Loucy (cell line): ENCODE measurements around the gene ZNF81.
A peak's percentile ranks its signal among the peaks of the same experiment; 100 is the strongest.

Experiments used
- H2AFZ ChIP-seq: fragments of 200-600 bp; sonication (generic); 2 replicates; pipeline ENCODE4 v1.6.0; 2016; ENCODE audit warnings: antibody characterized with exemption, mild to moderate bottlenecking, low read length, moderate library complexity
- H3F3A ChIP-seq: fragments of 200-600 bp; 2 replicates; pipeline ENCODE4 v1.6.0; 2016; ENCODE audit warnings: antibody characterized with exemption, low read depth, mild to moderate bottlenecking
- H3K27me3 ChIP-seq: fragments of 200-600 bp; sonication (generic); 2 replicates; pipeline ENCODE4 v1.6.1; 2014; ENCODE audit warnings: low read length, mild to moderate bottlenecking; ENCODE audit not compliant: insufficient read depth, poor library complexity, severe bottlenecking
- H3K36me3 ChIP-seq: fragments of 200-600 bp; sonication (generic); 2 replicates; pipeline ENCODE4 v1.6.1; 2016; ENCODE audit warnings: low read length; ENCODE audit not compliant: insufficient read depth
- H3K4me1 ChIP-seq: fragments of 200-600 bp; sonication (generic); 2 replicates; pipeline ENCODE4 v1.5.1; 2014; ENCODE audit warnings: low read length, mild to moderate bottlenecking; ENCODE audit not compliant: insufficient read depth, poor library complexity, severe bottlenecking
- H3K4me2 ChIP-seq: fragments of 200-600 bp; sonication (generic); 2 replicates; pipeline ENCODE4 v1.6.0; 2014; ENCODE audit warnings: antibody characterized with exemption, low read length, low read depth, mild to moderate bottlenecking; ENCODE audit not compliant: poor library complexity, severe bottlenecking
- H3K4me3 ChIP-seq: fragments of 200-600 bp; sonication (generic); 2 replicates; pipeline ENCODE4 v1.5.1; 2014; ENCODE audit warnings: low read length, mild to moderate bottlenecking, mixed read lengths; ENCODE audit not compliant: poor library complexity, severe bottlenecking
- H3K79me2 ChIP-seq: fragments of 200-600 bp; sonication (generic); 2 replicates; pipeline ENCODE4 v1.6.1; 2014; ENCODE audit warnings: low read length; ENCODE audit not compliant: insufficient read depth
- H3K9ac ChIP-seq: fragments of 200-600 bp; sonication (generic); 2 replicates; pipeline ENCODE4 v1.6.0; 2014; ENCODE audit warnings: mild to moderate bottlenecking, low read depth, low read length, moderate library complexity; ENCODE audit not compliant: poor library complexity, severe bottlenecking
- H3K9me2 ChIP-seq: fragments of 200-600 bp; sonication (generic); replicated peaks from 2 replicates; pipeline ENCODE4 v1.6.1; 2016; ENCODE audit warnings: low read depth, low read length, mixed read lengths
- H3K9me3 ChIP-seq: fragments of 200-600 bp; sonication (generic); 2 replicates; pipeline ENCODE4 v1.6.1; 2014; ENCODE audit warnings: mild to moderate bottlenecking, antibody characterized with exemption, low read length, low read depth; ENCODE audit not compliant: insufficient read depth
- H4K20me1 ChIP-seq: fragments of 200-600 bp; sonication (generic); 2 replicates; pipeline ENCODE4 v1.6.0; 2014; ENCODE audit warnings: antibody characterized with exemption, low read length, mild to moderate bottlenecking; ENCODE audit not compliant: insufficient read depth, poor library complexity, severe bottlenecking
- CTCF ChIP-seq: fragments of 200-600 bp; sonication (generic); conservative IDR thresholded peaks from 2 replicates; pipeline ENCODE4 v1.5.1; 2014; ENCODE audit warnings: mild to moderate bottlenecking, antibody characterized with exemption, low read length
- EZH2phosphoT487 ChIP-seq: fragments of 200-600 bp; IDR thresholded peaks from 2 replicates; pipeline ENCODE4 v1.6.1; 2018; ENCODE audit warnings: antibody characterized with exemption, mild to moderate bottlenecking, moderate library complexity, borderline replicate concordance

The ZNF81 gene

GRCh38 chrX:47933946-47934345, 97.2 kb downstream of the ZNF81 start:
- Histone ChIP-seq H3K4me2 (no peak overlapping the region), H3K4me1 (no peaks in the 10 kb centered on the region), H3K27me3 (no peaks in the 10 kb centered on the region), H3K9me2 (no peaks in the 10 kb centered on the region), H3F3A (no peaks in the 10 kb centered on the region), H3K9me3 (no peaks in the 10 kb centered on the region), H3K79me2 (no peaks in the 10 kb centered on the region), H4K20me1 (no peaks in the 10 kb centered on the region), H3K36me3 (no peaks in the 10 kb centered on the region), H3K4me3 (no peak overlapping the region), H2AFZ (no peak overlapping the region), H3K9ac (no peak overlapping the region)
- TF ChIP-seq CTCF (no peak), EZH2phosphoT487 (no peak)

GRCh38 chrX:47936224-47936939, 99.7 kb downstream of the ZNF81 start:
- H3K9me2 ChIP-seq: no peaks in the 10 kb centered on the region
- TF ChIP-seq EZH2phosphoT487 (no peak), CTCF (no peak)
- no peaks in the 10 kb centered on the region for H3F3A ChIP-seq
- no peak overlapping the region for H2AFZ ChIP-seq
- no peaks in the 10 kb centered on the region for H3K79me2 ChIP-seq
- H3K4me1 ChIP-seq: no peaks in the 10 kb centered on the region
- no peaks in the 10 kb centered on the region for H3K27me3 ChIP-seq
- no peaks in the 10 kb centered on the region for H3K36me3 ChIP-seq
- peak overlapping the region; percentile 51 for H3K4me3 ChIP-seq
- no peaks in the 10 kb centered on the region for H4K20me1 ChIP-seq
- no peak overlapping the region for H3K9ac ChIP-seq
- no peaks in the 10 kb centered on the region for H3K9me3 ChIP-seq
- H3K4me2 ChIP-seq: no peak overlapping the region

- no peaks in the 10 kb centered on the region for H4K20me1 ChIP-seq
- no peaks in the 10 kb centered on the region for H3K36me3 ChIP-seq
- H3F3A ChIP-seq: no peaks in the 10 kb centered on the region
- H3K9ac ChIP-seq: no peak overlapping the region
- H3K9me3 ChIP-seq: no peaks in the 10 kb centered on the region
- H2AFZ ChIP-seq: no peak overlapping the region
- no peaks in the 10 kb centered on the region for H3K4me1 ChIP-seq
- TF ChIP-seq EZH2phosphoT487: no peak
- no peak for TF ChIP-seq CTCF
- H3K27me3 ChIP-seq: no peaks in the 10 kb centered on the region
- no peaks in the 10 kb centered on the region for H3K9me2 ChIP-seq
- H3K4me2 ChIP-seq: no peak overlapping the region
- H3K79me2 ChIP-seq: no peaks in the 10 kb centered on the region
- H3K4me3 ChIP-seq: no peak overlapping the region
These were observed 100.2 kb downstream of the ZNF81 start for GRCh38 chrX:47936940-47937317.
